CD4-positive, alpha-beta T cell treated with Interleukin-10 for 1 hour (primary cell): Measurements from ENCODE around the gene OPN1MW3.
A peak's percentile ranks its signal among the peaks of the same experiment; 100 is the strongest.
"Not testable (repeated sequence)": the region's sequence is repeated elsewhere in the genome, so short reads cannot be mapped to it uniquely, and the experiment has no call there.

ENCODE experiments used
- DNase-seq: peaks from one replicate; pipeline ENCODE4 v3.0.0-alpha.2; 2020

Gene OPN1MW3

DNA sequence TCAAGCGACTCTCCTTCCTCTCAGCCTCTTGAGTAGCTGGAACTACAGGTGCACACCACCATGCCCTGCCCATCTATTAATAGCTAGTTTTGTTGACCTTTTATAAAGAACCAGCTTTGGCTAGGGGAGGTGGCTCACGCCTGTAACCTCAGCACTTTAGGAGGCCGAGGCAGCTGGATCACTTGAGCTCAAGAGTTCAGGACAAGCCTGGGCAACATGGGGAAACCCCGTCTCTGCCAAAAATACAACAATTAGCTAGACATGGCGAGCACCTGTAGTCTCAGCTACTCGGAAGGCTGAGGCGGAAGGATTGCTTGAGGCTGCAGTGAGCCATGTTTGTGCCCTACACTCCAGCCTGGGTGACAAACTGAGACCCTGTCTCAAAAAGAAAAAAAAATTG is 40.9 kb downstream of the OPN1MW3 start:
- DNase-seq: no peak

DNA sequence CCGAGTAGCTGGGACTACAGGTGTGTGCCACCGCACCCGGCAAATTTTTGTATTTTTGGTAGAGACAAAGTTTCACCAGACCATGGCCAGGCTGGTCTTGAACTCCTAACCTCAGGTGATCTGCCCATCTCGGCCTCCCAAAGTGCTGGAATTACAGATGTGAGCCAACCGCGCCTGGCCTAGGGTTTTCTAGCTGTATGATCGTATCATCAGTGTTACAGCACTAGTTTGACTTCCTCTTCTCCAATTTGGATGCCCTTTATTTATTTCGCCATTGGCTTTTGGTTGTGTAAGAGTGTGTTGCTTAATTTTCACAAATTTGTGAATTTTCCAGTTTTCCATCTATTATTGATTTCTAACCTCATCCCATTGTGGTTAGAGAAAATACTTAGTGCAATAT is 43.4 kb downstream of the OPN1MW3 start:
- DNase-seq: no peak

DNA sequence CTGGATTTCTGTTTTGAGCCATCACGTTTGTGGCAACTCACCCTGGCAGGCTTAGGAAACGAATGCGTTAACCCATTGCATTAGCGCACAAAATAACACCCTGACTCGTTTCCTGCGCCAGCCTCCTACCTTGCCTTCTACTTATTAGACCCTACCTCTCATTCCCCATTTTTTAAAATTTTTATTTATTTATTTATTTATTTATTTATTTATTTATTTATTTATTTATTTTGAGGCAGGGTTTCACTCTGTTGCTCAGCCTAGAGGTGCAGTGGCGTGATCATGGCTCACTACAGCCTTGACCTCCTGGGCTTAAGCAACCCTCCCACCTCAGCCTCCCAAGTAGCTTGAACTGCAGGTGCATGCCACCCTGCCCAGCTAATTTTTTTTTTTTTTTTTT is 45.6 kb downstream of the OPN1MW3 start:
- DNase-seq: not testable (repeated sequence)

DNA sequence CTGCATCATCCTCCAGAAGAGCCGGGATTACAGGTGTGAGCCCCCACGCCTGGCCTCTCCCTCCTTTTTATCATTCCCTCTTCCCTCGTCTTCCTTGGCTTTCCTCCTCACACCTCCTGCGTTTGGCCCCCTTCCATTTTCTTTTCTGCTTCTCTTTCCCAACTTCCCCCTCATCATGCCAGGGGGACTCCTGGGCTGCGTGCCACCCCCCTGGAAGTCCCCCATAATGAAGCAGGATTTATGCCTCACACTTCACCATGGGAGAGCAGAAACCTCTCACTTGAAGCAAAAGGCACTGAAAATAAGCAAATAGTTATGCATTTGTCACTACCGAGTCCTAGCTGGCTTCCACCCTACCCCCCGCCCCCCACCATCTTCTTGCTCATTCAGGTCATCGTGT is 46.1 kb downstream of the OPN1MW3 start:
- DNase-seq: no peak

DNA sequence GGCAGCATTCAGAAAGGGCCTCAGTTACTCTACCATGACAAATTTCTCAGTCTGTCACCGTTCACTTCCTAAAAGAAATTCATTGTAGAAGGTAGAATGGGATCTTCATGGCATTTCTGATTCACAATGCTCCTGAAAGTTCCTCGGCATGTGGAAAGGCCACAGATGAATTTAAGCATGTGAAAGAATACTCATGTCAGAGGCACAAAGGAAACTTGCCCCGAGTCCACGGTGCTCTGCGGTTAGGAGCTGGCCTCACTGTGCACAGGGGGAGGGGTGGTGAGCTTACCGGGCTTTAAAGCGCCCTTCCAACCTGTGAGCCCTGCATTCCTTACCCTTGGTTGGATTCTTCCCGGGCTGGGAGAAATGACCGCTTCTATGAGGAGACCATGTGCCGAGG is 47.5 kb downstream of the OPN1MW3 start:
- DNase-seq: no peak

DNA sequence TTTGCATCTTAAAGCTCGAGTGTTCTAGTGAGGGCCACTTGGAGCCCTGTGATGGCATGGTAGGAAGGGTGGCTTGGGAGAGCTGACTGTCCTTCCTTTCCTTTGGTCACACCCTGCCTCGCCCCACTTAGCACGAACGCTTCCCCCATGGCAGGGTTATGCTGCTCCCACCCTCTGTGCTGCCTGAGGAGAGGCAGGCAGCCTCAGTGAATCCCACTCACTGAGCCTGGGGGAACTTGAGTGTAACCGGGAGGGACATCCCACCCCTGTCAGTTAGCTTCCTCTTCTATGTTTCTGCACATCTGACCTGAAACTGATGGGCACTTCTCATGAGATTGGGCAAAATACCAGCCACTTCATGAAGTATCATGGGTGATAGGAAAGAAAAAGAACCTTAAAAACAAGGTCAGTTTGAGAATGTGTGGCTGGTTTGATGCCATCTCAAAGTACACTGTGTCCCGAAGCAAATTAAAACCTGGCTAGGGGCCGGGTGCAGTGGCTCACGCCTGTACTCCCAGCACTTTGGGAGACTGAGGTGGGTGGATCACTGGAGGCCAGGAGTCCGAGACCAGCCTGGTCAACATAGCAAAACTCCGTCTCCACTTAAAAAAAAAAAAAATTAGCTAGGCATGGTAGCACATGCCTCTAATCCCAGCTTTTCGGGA is 48.3 kb downstream of the OPN1MW3 start:
- no peak for DNase-seq

DNA sequence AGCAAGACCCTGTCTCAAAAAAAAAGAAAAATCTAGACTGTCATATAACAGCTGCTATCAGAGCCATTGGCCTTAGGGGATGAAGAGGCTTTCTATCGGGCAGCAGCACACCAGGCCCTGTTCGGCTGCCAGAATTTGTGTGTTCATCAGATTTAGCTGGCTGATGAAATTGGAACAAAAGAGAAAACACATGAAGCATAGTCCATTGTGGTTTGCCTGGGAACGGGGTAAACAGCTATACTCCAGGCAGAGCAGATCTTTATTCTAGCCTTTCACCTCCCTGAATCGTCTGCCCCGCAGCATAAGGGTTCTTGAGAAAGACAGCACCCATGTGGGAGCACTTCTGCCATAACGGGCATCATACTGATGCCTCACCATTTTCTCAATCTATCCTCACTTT is 49.8 kb downstream of the OPN1MW3 start:
- no peak for DNase-seq

DNA sequence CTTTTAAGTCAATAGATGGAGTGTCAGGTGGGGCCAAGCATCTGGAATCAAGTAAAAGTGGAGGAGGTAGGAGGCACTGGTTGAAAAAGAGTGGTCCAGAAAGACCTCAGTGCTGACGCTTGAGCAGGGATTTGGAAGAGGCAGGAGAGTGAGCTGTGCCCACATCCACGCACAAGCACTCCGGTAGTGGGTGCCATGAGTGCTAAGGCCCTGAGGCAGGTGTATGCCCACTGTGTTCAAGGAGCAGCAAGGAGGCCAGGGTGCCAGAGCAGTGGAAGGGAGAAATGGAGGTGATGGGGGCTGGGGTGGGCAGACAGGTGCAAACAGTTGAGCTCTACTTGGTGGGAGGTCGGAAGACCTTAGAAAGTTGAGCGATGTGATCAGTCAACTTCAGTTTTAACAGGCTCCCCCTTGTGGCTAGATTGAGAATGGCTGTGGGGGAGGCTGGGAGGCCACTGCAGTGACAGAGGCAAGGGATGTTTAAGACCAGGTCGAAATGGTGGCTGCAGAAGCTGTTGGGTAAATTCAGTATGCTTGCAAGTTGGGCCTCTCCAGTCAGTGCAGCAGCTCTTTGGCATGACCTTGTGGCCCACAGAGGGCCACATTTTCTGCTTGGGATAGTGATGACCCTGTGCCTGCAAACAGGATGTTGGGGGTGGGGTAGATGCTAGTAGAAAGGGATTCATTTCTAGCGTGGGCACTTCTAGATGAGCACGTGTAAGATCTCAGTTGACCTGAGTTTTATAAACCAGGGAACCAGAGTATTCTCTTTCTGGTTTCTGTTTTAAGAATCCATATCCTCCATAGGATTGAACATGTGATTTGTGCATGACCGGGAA is 50.9 kb downstream of the OPN1MW3 start:
- DNase-seq: peak; percentile 84

DNA sequence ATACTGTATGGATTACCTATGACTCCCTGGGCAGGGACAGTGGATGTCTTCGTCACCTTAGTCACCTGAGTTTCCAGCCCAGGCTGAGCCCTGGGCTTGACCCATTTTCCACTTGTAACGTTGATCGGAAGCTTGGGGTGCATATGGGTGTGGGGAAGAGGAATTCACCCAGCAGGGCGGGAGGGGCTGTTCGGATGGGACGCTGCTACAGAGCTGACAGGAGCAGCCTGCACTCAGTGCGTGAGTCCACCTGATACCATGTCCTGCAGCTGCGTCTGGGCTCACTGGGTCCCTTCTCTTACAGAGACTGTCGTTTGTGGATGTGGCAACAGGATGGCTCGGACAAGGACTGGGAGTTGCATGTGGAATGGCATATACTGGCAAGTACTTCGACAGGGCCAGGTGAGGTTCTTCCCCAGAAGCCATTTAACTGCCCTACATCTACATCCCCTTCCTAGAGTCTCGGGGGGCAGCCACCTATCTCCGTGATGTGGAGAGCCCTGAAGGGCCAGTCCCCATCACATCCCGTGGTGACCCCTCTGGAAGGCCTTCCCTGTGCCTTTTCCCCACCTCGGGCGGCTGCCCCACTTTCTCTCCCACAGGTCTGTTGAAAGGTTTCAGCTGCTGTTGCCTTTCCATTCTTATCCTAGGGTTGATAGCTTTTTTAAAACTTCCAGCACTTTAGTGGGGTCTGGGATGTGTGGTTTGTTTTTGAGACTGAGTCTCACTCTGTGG is 51.8 kb downstream of the OPN1MW3 start:
- no peak for DNase-seq

DNA sequence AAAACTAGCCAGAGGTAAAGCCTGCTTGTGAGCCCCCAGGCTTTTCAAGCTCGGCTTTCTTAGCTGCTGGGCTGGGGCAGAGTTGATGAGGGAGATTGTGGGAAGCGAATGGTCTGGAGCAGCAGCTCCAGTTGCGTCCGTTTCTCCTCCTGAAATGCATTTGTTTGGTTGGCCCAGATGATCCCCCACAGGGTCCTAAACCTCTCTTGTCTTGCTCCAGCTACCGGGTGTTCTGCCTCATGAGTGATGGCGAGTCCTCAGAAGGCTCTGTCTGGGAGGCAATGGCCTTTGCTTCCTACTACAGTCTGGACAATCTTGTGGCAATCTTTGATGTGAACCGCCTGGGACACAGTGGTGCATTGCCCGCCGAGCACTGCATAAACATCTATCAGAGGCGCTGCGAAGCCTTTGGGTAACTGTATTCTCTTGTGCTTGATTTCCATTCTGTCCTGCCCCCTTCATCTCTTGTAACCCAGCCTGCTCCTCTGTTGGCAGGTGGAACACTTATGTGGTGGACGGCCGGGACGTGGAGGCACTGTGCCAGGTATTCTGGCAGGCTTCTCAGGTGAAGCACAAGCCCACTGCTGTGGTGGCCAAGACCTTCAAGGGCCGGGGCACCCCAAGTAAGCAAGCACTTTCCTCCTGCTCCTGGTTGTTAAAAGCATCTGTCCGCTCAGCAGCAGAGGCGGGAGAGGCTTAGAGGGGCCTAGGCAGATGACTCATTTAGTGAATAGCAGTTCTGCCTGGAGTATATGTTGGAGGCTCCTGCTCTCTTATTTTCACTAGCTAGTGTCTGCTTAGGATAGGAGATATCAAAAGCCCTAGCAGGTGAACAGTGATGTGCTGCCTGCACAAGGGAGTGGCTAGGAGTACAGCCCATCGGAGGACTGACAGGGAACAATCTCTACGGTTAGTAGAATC is 53.5 kb downstream of the OPN1MW3 start:
- DNase-seq: no peak

DNA sequence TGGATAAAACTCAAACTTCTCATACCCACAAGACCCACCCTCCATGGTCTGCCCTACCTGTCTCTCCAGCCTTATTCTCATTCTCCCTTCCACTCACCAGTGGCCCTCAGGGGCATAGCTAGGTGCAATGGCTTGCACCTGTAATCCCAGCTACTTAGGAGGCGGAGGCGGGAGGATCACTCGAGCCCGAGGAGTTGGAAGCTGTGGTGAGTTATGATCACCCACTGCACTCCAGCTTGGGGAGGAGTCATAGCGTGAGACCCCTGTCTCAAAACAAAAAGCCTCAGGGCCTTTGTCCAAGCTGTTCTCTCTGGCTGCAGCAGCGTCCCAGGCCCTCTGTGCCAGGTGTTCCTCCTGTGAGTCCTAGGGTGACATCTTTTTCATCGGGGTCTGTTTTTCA is 54.7 kb downstream of the OPN1MW3 start:
- DNase-seq: no peak

DNA sequence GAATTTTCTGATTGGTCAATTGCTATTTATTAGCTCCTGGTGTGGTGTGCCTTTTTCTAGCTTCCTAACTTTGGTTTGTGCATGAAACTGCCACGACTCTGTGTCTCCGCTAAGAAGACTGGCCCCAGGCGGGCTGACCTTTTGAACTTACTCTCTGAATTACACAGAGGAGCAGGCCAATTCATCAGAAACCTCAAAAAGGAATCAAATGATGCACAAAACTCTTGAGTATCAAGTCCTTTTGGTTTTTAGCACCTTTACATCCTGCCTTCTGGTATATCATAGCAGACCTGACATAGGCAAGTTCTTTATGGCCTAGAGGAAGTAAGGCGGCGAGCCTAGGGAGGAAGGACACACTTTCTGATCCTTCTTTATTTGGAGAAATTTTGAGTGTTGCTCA is 55.8 kb downstream of the OPN1MW3 start:
- peak; percentile 24 for DNase-seq

DNA sequence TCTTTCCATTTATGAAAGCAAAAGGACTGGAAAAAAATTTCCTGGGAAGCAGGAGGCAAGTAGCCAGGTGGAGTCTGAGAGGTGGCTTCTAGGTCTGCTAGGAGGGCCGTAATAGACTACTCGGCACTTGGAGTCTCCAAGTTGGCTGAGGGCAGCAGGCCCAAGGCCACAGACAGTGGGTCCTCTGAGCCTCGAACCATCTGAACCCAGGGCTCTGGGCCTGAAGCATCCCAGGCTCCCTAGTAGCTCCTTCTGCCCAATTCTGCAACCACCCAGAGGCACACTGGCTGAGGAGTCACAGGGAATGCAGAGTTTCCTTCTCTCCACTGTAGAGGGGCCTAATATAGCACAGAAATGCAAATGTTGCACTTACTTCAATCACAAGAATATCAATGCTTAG is 58.0 kb downstream of the OPN1MW3 start:
- DNase-seq: no peak

DNA sequence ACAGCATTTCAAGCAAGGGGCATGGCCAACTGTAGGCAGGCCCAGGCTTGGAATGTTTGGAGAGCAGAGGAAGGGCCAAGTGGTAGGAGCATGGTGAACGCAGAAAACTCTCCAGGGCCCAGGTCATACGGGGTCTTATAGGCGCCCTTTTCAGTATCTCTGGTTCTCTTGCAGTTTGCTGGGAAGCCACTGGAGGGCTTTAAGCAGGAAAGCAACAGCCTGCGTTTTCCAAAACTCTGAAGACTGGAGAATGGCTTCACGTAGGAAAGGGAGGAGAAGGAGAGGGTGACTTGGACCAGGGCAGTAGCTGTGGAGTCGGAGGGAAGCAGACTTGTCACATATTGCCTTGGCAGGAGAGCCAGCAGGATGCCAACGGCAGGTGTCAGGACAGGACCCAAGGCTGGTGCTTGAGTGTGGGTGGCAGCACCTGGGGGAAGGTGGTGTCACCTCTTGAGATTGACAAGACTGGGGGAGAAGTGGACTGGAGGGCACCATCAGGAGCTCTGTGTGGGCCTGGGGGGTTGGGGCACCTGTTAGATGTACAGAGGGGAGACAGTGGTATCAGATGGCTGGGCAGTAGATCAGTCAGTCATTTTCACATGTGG is 60.1 kb downstream of the OPN1MW3 start:
- DNase-seq: peak; percentile 19

DNA sequence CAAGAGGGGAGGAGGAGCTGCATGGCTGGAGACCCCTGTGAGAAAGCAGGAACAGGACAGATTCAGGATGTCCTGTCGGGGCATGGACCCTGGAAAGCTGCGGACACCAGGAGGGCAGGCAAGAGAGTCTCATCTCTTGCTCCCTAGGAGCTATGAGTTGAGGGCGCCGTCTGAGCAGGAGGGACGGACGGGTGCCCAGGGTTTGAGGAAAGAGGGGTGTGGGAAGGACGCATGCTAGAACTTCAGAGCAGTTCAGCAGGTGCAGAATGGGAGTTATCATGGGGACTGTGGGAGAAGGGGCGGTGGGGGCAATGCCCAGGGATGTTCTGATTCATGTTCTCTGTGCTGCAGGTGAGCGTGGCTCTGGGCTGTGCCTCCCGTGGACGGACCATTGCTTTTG is 63.0 kb downstream of the OPN1MW3 start:
- DNase-seq: no peak
